WERI-Rb-1 (cell line): ENCODE results near the gene HSPH1.

ENCODE experiments used
- DNase-seq: peaks from one replicate; pipeline ENCODE4 v3.0.0-alpha.2; 2020
- H3K27ac ChIP-seq: fragments of 250-450 bp; sonication (Bioruptor Pico); 2 replicates; pipeline ENCODE4 v1.5.1; 2020; ENCODE audit warnings: mild to moderate bottlenecking, moderate library complexity
- H3K27me3 ChIP-seq: fragments of 250-450 bp; sonication (Bioruptor Pico); 2 replicates; pipeline ENCODE4 v1.5.1; 2021; ENCODE audit warnings: mild to moderate bottlenecking, low read depth, moderate library complexity; ENCODE audit not compliant: insufficient read depth, severe bottlenecking
- H3K36me3 ChIP-seq: fragments of 250-450 bp; sonication (Bioruptor Pico); 2 replicates; pipeline ENCODE4 v1.5.1; 2020; ENCODE audit warnings: mild to moderate bottlenecking, moderate library complexity
- H3K4me3 ChIP-seq: 2 replicates; pipeline ENCODE4 v1.5.1; 2011; ENCODE audit warnings: low read depth, mild to moderate bottlenecking, control low read depth, low read length
- H3K9me3 ChIP-seq: fragments of 250-450 bp; sonication (Bioruptor Pico); 2 replicates; pipeline ENCODE4 v1.5.1; 2021; ENCODE audit warnings: mild to moderate bottlenecking, moderate library complexity; ENCODE audit not compliant: severe bottlenecking
- TF ChIP-seq, protein P1 (sequence below): IDR thresholded peaks from 2 replicates; pipeline ENCODE4 v1.5.1; 2011; ENCODE audit warnings: low read depth, mild to moderate bottlenecking, control low read depth, inconsistent platforms, low read length

Gene HSPH1

DNA sequence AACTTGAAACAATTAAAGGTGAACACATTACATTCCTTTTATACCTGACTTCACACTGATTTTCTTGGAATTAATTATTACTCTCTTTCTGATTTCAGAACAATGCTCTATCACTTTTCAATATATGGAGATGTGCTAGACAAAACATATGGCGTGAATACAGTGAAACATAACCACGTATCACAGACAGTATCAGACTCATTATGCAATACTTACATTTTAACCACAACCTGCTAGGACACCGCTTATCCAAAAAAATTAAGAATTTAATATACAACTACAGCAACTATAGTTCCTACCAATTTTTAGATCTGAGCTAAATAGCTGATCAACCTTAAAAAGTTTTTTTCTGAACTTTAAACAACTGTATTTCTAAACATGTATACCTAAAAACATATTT, 9.9 kb downstream of the HSPH1 start:
- TF ChIP-seq, protein P1, sequence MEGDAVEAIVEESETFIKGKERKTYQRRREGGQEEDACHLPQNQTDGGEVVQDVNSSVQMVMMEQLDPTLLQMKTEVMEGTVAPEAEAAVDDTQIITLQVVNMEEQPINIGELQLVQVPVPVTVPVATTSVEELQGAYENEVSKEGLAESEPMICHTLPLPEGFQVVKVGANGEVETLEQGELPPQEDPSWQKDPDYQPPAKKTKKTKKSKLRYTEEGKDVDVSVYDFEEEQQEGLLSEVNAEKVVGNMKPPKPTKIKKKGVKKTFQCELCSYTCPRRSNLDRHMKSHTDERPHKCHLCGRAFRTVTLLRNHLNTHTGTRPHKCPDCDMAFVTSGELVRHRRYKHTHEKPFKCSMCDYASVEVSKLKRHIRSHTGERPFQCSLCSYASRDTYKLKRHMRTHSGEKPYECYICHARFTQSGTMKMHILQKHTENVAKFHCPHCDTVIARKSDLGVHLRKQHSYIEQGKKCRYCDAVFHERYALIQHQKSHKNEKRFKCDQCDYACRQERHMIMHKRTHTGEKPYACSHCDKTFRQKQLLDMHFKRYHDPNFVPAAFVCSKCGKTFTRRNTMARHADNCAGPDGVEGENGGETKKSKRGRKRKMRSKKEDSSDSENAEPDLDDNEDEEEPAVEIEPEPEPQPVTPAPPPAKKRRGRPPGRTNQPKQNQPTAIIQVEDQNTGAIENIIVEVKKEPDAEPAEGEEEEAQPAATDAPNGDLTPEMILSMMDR = no peak
- Histone ChIP-seq H3K36me3 (peaks cover 28% of the 10 kb centered on the region), H3K9me3 (no peaks in the 10 kb centered on the region), H3K4me3 (no peak overlapping the region), H3K27me3 (no peaks in the 10 kb centered on the region), H3K27ac (no peak overlapping the region)
- no peak for DNase-seq

DNA sequence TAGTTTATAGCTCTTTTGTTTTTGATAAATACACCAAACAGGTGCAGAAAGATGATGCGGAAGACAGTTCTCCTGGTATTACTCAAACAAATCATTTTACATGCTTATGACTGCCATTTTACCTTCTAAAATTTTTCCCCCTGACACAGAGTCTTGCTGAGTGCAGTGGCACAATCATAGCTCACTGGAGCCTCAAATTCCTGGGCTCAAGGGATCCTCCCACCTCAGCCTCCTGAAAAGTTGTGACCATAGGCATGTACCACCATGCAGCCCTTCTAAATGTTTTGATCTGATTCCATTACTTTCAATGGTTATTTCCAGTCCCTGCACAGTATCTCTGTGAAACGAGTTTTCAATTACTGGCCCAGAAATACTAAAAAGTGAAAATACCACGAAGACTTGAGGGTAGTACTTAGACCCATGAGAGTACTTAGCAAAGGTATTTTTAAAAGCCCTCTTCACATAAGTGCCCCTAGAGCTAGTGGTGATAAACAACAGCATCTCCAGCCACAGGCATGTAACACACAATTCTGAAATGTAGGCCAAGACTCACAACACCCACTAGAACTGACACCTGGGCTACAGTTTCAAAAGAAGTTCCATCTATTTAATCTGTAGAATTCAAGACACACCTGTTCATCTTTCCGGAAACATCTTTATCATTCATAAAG, 11.3 kb downstream of the HSPH1 start:
- Histone ChIP-seq H3K27me3 (no peaks in the 10 kb centered on the region), H3K36me3 (peaks cover 31% of the 10 kb centered on the region), H3K9me3 (no peaks in the 10 kb centered on the region), H3K4me3 (no peak overlapping the region), H3K27ac (no peak overlapping the region)
- TF ChIP-seq, protein P1 = no peak
- DNase-seq = no peak

DNA sequence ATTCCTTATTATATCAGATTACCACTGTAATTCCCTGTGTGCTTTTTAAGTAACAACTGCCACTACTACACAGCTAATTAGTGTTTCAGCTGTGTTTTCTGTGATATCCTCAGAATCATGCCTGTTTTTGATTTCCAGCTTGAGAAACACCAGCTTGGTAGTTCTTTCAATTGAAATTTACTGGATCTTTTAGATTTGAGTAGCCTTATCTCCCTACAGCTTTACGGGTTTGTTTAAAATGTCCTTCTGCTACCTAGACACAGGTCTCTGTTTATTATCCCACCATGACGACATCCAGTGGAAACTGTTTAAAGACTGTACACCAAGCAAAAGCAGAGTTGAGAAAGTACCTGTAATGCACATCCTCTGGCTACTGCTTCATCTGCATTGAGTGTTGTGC, 12.1 kb downstream of the HSPH1 start:
- TF ChIP-seq, protein P1 = no peak
- peaks cover 30% of the 10 kb centered on the region for H3K36me3 ChIP-seq
- DNase-seq = no peak
- H3K27me3 ChIP-seq = no peaks in the 10 kb centered on the region
- H3K9me3 ChIP-seq = no peaks in the 10 kb centered on the region
- H3K27ac ChIP-seq = no peak overlapping the region
- H3K4me3 ChIP-seq = no peak overlapping the region

DNA sequence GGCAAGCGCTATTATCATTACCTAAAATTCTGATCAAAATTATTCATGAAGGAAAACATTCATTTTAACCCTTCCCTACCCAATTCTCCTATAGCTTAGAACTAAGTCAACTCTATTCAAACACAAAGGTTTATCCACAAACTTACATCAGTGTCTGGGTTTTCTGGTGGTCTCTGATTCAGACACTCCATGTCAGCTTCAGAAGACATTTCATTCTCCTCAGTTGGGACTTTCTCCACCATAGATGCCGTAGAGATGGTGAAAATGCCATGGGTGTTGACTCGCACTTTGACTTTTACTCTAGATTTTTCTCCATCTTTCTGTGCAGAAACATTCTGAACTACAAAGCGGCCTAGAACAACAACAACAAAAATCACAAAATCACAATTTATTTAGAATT, 16.3 kb downstream of the HSPH1 start:
- TF ChIP-seq, protein P1 = no peak

DNA sequence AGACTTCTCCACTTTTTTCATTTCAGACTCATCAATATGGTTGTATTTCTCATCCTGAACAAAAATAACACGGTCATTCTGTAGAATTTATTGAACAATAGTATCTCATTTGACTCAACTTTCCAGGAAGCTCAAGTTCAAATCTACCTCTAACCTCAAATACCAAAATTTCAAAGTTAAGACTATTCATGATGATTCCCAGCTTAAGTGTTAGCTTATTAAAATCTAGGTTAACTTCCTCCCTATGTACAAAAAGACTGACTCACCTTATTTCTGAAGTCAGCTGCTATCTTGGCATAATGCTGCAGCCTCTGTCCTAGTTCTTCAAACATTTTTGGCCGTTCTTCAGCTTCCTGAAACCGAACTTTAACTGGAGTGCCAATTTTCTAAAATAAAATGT, 23.2 kb downstream of the HSPH1 start:
- no peaks in the 10 kb centered on the region for H3K27me3 ChIP-seq
- TF ChIP-seq, protein P1 = no peak
- no peak for DNase-seq
- H3K27ac ChIP-seq = no peak overlapping the region
- no peaks in the 10 kb centered on the region for H3K9me3 ChIP-seq
- H3K36me3 ChIP-seq = peaks cover 8% of the 10 kb centered on the region
- H3K4me3 ChIP-seq = no peak overlapping the region

More for the DNA sequence above, 16.3 kb downstream of the HSPH1 start:
- H3K9me3 ChIP-seq = no peaks in the 10 kb centered on the region
- no peak overlapping the region for H3K27ac ChIP-seq
- peaks cover 14% of the 10 kb centered on the region for H3K36me3 ChIP-seq
- no peak for DNase-seq
- no peak overlapping the region for H3K4me3 ChIP-seq
- no peaks in the 10 kb centered on the region for H3K27me3 ChIP-seq

DNA sequence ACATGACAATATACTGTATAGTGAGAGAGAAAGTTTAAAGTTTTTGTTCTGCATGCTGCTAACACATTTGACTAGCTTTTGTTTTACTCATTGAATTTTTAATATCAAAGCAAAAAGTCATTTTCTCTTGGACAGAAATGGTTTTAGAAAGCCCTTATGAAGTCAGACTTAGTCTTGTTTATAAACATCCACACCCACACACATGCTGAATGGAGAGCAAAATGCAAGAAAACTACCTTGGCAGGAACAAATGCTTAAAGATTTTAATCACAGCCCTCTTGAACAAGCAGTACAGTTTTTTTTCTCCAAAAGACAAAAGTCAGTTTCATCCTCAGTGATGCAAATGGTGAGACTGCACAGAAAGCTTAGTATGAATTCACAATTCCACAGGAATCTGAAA, 25.0 kb downstream of the HSPH1 start:
- H3K4me3 ChIP-seq = no peak overlapping the region
- no peaks in the 10 kb centered on the region for H3K9me3 ChIP-seq
- H3K36me3 ChIP-seq = peaks cover 8% of the 10 kb centered on the region
- TF ChIP-seq, protein P1 = no peak
- no peak overlapping the region for H3K27ac ChIP-seq
- no peaks in the 10 kb centered on the region for H3K27me3 ChIP-seq
- no peak for DNase-seq
